ENCODE measurements around the gene WDR47. TPM values are rescaled to one million over a fixed set of nuclear protein-coding genes. Genes with fewer than 3 reads are reported as not detected.
"Not testable (repeated sequence)": the region's sequence is repeated elsewhere in the genome, so short reads cannot be mapped to it uniquely, and the experiment has no call there.

The WDR47 gene
- polyA plus RNA-seq, 1 experiment = 7.3 TPM

DNA sequence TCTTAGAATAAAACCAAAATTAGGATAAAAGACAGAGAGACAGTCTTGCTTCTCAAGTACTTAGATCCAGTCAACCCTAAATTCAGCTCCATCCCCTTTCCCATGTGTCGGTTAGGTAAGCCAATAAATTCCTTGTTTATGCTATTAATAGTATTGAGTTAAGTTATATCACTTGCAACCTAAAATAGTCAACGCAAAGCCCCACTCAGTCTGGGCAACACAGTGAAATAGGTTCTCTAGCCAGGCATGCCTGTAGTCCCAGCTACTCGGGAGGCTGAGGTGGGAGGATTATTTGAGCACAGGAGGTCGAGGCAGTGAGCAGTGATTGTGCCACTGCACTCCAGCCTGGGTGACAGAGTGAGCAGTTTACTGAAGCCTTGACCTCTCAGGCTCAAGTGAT, 19.3 kb upstream of the WDR47 start:
- CTCF ChIA-PET = interaction anchor here (1.1 kb wide), 1 partner anchor 33 kb away, joined by 4 read pairs; no protein-coding TSS in a partner anchor
- POLR2A ChIA-PET = interaction anchor here (0.5 to 0.7 kb wide), 2 partner anchors 10 to 49 kb away, joined by 3 read pairs; no protein-coding TSS in a partner anchor
- TF ChIP-seq, protein P1, sequence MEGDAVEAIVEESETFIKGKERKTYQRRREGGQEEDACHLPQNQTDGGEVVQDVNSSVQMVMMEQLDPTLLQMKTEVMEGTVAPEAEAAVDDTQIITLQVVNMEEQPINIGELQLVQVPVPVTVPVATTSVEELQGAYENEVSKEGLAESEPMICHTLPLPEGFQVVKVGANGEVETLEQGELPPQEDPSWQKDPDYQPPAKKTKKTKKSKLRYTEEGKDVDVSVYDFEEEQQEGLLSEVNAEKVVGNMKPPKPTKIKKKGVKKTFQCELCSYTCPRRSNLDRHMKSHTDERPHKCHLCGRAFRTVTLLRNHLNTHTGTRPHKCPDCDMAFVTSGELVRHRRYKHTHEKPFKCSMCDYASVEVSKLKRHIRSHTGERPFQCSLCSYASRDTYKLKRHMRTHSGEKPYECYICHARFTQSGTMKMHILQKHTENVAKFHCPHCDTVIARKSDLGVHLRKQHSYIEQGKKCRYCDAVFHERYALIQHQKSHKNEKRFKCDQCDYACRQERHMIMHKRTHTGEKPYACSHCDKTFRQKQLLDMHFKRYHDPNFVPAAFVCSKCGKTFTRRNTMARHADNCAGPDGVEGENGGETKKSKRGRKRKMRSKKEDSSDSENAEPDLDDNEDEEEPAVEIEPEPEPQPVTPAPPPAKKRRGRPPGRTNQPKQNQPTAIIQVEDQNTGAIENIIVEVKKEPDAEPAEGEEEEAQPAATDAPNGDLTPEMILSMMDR (IDR thresholded peaks at IDR 0.05; ENCODE audit: insufficient read depth, low read depth, low read length) = no peak
- DNase-seq (ENCODE audit: low read depth) = no peak
- peaks cover 3% of the 10 kb centered on the region for H3K36me3 ChIP-seq (ENCODE audit: control insufficient read depth, insufficient read depth, low read length)
- no peaks in the 10 kb centered on the region for H3K27me3 ChIP-seq (ENCODE audit: control insufficient read depth, insufficient read depth, low read length)
- H3K4me3 ChIP-seq (ENCODE audit: low read depth, low read length) = no peak overlapping the region

DNA sequence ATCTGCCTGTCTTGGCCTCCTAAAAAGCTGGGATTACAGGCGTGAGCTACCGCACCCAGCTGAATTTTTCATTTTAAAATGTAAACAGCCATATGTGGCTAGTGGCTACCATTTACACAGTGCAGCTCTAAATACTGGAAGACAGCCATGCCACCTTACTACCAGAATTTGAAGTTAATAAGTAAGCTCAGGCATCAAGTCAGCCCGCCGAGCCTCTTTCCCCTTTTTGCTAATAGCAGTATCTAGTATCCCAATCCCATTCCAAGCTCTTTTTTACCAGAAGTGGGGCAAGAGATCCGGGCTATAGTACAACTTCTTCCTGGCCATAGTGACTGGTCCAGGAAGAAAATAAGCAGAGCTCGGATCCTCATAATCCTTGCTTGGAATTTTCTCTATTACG, 18.8 kb upstream of the WDR47 start:
- ChIA-PET POLR2A (interaction anchor here (0.5 kb wide), 1 partner anchor 48 kb away, joined by 3 read pairs; no protein-coding TSS in a partner anchor), CTCF (interaction anchor here (0.6 to 1.1 kb wide), 2 partner anchors 26 to 33 kb away, joined by 3 to 4 read pairs; no protein-coding TSS in a partner anchor)
- Histone ChIP-seq H3K36me3 (ENCODE audit: control insufficient read depth, insufficient read depth, low read length) (peaks cover 3% of the 10 kb centered on the region), H3K27me3 (ENCODE audit: control insufficient read depth, insufficient read depth, low read length) (no peaks in the 10 kb centered on the region), H3K4me3 (ENCODE audit: low read depth, low read length) (no peak overlapping the region)
- no peak for DNase-seq (ENCODE audit: low read depth)
- TF ChIP-seq, protein P1 (IDR thresholded peaks at IDR 0.05; ENCODE audit: insufficient read depth, low read depth, low read length) = no peak

DNA sequence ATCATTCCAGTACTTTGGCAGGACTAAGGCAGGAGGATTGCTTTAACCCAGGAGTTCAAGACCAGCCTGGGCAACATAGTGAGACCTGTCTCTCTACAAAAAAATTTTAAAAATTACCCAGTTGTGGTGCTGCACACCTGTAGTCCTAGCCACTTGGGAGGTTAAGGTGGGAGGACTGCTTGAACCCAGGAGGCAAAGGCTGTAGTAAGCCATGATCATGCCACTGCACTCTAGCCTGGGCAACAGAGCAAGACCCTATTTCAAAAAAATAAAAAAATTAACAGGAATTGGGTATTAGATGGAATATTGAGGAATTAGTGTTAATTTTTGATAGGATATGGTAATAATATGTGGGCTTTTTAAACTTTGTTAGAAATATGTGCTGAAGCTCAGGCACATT, 17.1 kb upstream of the WDR47 start:
- H3K27me3 ChIP-seq (ENCODE audit: control insufficient read depth, insufficient read depth, low read length) = no peaks in the 10 kb centered on the region
- DNase-seq (ENCODE audit: low read depth) = no peak
- no peaks in the 10 kb centered on the region; the same call in 1 of the 2 replicates for H3K36me3 ChIP-seq (ENCODE audit: control insufficient read depth, insufficient read depth, low read length)
- H3K4me3 ChIP-seq (ENCODE audit: low read depth, low read length) = no peak overlapping the region
- CTCF ChIA-PET = interaction anchor here (0.7 kb wide), 1 partner anchor 12 kb away, joined by 3 read pairs; no protein-coding TSS in a partner anchor
- POLR2A ChIA-PET = no interaction called here
- TF ChIP-seq, protein P1 (IDR thresholded peaks at IDR 0.05; ENCODE audit: insufficient read depth, low read depth, low read length) = no peak

DNA sequence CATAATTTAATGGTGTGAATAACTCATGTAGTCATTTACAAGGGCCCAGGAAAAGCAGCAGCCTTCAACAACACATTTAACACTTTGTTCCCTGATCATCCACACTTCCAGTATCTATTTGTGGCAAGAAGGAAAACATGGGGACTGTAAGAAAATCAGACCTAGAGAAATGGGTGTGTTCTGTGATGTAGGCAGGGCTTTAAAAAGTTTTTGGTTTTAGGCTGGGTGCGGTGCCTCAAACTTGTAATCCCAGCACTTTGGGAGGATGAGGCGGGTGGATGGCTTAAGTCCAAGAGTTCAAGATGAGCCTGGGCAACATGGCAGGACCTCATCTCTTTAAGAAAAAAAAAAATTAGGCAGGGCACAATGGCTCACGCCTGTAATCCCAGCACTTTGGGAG, 14.2 kb upstream of the WDR47 start:
- Histone ChIP-seq H3K36me3 (ENCODE audit: control insufficient read depth, insufficient read depth, low read length) (no peaks in the 10 kb centered on the region), H3K27me3 (ENCODE audit: control insufficient read depth, insufficient read depth, low read length) (no peaks in the 10 kb centered on the region), H3K4me3 (ENCODE audit: low read depth, low read length) (no peak overlapping the region)
- DNase-seq (ENCODE audit: low read depth) = no peak
- POLR2A ChIA-PET = no interaction called here
- TF ChIP-seq, protein P1 (IDR thresholded peaks at IDR 0.05; ENCODE audit: insufficient read depth, low read depth, low read length) = no peak
- CTCF ChIA-PET = no interaction called here

DNA sequence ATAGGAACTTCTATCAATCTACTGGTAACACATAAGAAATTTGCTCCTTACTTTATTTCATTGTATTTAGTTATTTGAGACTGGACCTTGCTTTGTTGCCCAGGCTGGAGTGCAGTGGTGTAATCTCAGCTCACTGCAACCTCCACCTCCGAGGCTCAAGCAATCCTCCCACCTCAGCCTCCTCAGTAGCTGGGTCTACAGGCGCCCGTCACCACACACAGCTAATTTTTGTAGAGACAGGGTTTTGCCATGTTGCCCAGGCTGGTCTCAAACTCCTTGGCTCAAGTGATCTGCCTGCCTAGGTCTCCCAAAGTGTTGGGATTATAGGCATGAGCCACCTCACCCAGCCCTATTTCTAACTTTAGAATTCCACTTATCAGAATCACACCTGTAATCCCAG, 10.2 kb upstream of the WDR47 start:
- H3K36me3 ChIP-seq (ENCODE audit: control insufficient read depth, insufficient read depth, low read length); CTCF ChIA-PET; DNase-seq (ENCODE audit: low read depth); H3K4me3 ChIP-seq (ENCODE audit: low read depth, low read length); H3K27me3 ChIP-seq (ENCODE audit: control insufficient read depth, insufficient read depth, low read length); POLR2A ChIA-PET: not testable (repeated sequence)
